Panc1 (cell line): ENCODE measurements around the gene ZBTB20.

Experiments
- CTCF ChIP-seq: fragments of 450-650 bp; IDR thresholded peaks from 2 replicates; pipeline ENCODE4 v1.5.1; 2017; ENCODE audit warnings: mild to moderate bottlenecking
- TCF7L2 ChIP-seq: IDR thresholded peaks from 2 replicates; pipeline ENCODE4 v1.6.1; 2011; ENCODE audit warnings: mild to moderate bottlenecking, low read depth, low read length, inconsistent platforms

GRCh38 chr3:114527036-114527644 lies 619.9 kb downstream of the ZBTB20 start:
- TF ChIP-seq CTCF (peak; percentile 61), TCF7L2 (no peak)
